GM18520 (cell line): ENCODE results near the gene EXOSC5.
"Not testable (repeated sequence)": the region's sequence is repeated elsewhere in the genome, so short reads cannot be mapped to it uniquely, and the experiment has no call there.

Experiments
- ATAC-seq: cut with Tn5 transposase; IDR thresholded peaks from one replicate; pipeline ENCODE4 v1.9.1; 2021; ENCODE audit not compliant: unreplicated experiment

The EXOSC5 gene

DNA sequence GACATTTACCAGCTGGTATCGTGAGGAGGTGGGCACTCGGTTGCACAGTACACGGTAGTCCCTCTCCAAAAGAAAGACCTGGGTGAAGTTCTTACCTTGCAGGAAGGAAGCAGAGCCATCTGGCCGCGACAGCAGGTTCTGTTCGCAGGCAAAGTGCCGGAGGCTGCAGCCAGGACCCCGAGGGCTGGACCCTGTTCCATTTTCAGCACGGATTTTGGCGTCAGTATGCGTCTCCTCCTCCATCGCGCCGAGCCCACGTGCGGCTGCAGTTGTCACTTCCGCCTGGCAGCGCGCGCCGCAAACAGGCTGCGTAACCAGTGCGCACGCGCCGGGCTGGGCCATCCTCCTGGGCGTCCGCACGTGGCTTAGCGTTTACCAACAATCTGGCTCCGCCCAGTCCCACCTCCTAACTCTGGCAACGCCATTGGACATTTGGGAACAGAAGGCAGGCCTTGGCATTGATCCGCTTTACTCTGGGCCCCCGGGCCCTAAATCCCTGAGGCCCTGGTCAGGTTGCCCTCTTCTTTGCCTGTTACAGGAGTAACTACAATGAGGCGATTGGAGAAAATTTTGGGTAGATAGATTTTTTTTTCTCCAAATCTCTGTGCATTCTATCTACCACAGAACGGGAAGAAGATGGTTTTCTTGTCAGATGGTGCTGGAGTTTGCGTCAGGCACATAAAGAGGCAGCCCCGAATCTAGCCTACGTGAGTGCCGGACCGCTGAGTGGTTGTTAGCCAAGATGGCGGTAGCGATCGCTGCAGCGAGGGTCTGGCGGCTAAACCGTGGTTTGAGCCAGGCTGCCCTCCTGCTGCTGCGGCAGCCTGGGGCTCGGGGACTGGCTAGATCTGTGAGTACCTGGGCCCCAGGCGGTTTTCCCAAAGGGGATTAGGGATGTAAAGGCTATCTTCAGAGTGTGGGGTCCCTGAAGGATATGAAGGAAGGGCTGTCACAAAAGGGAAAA is at the start of gene EXOSC5, which contains the start of gene BCKDHA:
Gene EXOSC5 (minus strand): TSS at position 274 of the 964 bp plus-strand sequence. CDS start 31 bp downstream, at position 243.
Gene BCKDHA (plus strand): TSS at position 733 of the 964 bp plus-strand sequence. CDS start 10 bp downstream, at position 743.
- peak; percentile 95 for ATAC-seq

DNA sequence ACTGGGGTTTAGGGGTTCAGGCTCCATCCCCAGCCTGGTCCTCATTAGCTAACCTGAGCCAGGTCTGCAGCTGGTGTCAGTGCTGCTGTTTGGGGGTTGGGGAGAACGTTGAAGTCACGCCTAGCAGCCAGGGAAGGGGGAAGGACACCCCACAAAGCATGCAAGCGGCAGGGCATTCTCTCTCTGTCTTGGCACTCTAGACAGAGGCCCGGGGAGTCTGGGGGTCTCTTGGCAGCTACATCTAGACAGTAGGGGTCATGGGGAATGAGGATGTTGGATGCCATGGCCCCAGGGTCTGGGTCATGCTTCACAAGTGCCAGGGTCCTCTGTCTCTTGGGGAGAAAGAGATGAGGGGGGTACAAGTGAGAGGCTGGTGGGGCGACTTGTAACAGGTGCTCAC is 48.4 kb upstream of the EXOSC5 start:
- ATAC-seq: no peak

DNA sequence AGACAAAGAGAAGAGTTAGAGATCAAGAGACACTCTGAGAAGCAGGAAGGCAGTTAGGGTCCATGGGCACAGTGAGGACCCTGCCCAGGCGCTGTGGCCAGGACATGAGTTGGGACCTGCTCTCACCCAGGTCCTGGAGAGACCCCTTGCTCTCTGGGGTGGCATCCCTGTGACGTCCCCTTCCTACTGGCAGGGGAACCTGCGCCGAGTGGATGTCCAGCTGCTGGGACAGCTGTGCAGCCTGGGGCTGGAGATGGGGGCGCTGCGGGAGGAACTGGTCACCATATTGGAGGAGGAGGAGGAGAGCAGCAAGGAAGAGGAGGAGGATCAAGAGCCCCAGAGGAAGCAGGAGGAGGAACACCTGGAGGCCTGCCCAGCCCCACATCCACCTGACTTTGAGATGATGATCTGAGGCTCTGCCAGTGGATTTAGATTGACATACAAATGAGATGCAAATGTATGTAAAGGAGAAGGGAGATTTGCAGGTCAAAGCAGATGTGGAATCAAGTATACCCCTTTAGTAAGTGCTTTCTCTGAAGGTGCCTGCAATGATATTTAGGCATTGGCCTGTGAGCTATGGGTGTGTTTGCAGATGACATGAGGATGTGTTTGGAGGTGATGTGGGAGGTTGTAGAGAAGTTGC is 46.8 kb upstream of the EXOSC5 start:
- no peak for ATAC-seq

DNA sequence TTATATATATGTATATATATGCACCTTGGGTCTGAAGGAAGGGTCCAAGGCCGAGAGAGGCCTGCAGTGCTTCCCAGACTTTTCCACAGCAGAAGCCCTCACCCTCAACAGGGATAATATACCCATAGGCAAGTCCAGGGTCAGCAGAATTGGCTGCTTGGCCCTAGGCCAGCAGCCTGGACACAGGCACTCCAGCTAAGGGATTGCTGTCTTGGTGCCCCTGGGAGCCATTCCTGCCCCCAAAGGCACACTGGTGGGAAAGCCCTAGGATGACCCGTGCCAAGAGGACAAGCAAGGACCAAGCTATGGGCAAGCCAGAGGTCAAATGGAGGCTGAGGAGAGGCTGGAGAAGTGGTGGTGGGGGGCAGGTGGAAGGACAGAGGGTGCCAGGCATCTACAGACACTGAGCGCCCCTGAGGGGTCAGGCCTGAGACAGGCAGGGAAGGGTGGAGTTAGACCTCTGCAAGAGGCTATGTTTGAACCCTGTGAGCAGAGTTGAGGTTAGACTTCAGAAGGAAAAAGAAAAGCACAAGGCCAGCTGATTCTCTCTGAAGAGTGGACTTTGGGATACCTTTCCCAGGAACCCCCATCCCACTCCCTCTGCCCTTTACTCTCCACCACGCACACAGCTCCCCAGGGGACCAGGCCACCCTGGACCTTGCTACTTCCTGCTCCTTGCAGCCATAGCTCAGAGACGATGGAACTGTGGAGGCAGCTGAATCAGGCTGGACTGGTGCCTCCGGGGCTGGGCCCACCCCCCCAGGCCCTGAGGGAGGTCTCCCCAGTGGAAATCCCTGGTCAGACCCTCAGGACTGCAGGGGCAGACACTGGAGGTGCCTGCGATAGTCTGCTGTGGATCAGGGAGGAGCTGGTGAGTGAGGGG is 45.6 kb upstream of the EXOSC5 start, which contains the start of gene ERICH4:
Gene ERICH4 (plus strand): TSS at position 684 of the 883 bp plus-strand sequence. CDS start 14 bp downstream, at position 698.
- ATAC-seq: no peak

DNA sequence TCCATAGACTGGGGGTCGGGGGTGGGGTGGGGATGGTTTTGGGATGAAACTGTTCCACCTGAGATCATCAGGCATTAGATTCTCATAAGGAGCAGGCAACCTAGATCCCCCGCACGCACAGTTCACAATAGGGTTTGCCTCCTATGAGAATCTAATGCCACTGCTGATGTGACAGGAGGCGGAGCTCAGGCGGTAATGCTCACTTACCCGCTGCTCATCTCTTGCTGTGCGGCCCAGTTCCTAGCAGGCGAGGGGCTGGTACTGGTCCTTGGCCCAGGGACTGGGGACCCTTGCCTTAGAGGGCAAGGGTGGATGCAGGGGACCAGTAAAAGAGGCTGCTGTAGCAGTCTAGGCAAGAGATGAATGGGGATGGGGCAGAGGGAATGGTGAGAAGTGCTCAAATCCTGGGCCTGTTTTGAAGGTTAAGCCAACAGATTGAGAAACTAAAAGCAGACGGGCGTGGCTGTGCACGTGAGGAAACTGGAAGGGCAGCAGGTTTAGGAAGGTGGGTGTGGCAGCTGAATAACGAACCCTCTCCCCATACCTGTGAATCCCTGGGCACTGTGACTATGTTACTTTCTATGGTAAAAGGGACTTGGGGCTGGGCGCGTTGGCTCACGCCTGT is 44.3 kb upstream of the EXOSC5 start:
- ATAC-seq: no peak

DNA sequence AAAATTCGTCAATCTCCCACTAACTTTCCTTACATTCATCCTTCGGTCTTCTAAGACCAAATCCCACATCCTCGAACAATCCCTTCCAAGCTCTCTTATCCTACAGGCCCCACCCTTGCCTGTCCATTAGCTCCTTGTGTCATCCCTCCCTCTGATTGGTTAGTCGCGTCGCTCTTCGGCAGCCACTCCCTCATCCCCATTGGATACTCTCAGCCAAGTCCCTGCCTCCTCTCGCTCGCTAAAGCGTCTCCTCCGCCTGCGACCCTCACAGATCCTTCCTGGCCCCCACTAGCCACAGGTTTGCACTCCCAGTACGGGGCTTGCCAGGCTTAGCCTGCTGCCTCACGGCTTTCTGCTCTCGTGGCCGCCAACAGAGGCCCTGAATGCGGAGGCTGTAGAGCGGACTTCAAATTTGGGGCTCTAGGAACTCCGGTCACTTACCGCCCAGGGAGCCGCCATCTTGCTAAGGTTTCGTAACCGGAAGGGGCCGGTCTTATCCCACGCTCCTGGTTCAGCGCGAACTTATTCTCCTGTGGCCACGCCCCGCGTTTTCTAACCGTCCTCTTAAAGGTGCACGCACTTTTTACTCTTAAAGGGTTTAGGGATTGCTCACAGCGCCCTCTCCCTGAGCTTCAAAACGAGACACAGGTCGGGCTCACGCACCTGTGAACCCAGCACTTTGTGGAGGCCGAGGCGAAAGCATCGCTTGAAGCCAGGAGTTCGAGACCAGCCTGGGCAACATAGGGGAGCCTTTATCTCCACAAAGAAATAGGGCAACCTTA is 42.5 kb upstream of the EXOSC5 start, which contains the start of gene DMAC2:
Gene DMAC2 (minus strand): TSS at position 472 of the 782 bp plus-strand sequence. CDS start 13 bp downstream, at position 459.
- peak; percentile 84 for ATAC-seq

DNA sequence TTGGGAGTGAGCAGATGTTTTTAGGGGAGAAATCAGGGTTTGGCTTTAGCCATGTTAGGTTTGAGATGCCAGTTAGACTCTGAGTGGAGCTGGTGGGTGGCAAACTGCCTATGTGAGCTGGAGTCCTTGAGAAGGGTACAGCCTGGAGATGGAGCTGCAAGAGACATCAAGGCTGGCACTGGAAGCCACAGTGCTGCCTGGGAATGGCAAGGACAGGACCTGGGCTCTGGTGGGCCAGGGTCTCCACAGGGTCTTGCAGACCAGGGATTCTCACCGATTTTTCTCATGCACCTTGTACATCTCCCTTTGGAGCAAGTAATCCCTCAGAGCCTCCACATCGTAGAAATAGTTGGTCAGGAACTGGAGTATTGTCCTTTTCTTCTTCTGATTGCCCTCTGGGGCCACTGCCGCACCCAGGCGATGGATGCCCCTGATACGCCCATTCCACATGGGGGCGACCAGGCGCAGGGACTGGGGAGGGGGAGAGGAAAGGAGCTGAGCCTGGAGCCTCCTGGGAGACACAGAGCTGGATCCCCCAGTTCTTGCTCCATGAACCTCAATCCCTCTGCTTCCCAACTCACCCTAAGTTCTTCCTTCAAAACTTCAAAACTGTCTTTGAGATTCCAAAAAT is 40.9 kb upstream of the EXOSC5 start:
- no peak for ATAC-seq

DNA sequence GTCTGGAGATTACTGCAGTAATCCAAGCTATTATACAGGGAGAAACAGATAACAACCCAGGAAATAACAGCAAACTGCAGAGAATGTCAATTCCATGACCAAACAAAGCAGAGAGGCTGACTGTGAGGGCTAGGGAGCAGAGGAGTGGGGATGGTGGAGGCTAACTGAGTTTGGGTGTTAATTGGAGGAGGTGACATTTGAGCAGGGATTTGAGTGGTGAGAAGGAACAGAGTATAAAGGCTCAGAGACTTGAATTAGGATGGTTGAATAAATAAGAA is 39.5 kb upstream of the EXOSC5 start:
- ATAC-seq: no peak

DNA sequence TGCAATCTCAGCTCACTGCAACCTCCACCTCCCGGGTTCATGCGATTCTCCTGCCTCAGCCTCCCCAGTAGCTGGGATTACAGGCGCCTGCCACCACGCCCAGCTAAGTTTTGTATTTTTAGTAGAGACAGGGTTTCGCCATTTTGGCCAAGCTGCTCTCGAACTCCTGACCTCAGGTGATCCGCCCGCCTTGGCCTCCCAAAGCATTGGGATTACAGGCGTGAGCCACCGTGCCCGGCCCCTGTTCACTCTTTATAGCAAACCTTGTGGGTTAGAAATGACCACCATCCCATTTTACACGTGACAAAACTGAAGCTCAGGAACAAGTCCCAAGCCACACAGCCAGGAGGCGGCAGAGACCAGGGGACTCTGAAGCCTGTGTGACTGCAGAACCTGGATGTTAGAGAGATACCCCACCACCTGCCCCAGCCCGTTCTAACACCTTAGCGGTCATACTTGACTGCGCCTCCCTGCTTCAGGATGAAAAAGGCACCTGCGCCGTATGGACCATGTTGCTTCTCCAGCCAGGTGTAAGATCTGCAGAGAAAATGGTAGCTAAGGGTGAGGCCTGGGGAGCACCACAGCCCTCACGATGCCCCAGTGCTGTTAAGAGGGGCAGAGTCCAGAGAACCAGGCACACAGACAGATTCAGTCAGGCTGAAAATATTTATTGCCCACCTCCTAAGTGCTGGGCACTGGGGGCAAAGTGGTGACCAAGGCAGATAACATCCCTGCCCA is 38.9 kb upstream of the EXOSC5 start:
- no peak for ATAC-seq

DNA sequence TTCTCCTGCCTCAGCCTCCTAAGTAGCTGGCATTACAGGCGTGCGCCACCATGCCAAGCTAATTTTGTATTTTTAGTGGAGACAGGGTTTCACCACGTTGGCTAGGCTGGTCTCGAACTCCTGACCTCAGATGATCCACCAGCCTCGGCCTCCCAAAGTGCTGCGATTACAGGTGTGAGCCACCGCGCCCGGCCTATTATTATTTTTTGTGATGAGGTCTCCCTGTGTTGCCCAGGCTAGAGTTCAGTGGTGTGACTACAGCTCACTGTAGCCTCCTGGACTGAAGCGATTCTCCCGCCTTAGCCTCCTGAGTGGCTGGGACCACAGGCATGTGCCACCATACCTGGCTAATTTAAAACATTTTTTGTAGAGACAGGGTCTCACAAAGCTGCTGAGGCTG is 38.2 kb upstream of the EXOSC5 start:
- ATAC-seq: not testable (repeated sequence)

DNA sequence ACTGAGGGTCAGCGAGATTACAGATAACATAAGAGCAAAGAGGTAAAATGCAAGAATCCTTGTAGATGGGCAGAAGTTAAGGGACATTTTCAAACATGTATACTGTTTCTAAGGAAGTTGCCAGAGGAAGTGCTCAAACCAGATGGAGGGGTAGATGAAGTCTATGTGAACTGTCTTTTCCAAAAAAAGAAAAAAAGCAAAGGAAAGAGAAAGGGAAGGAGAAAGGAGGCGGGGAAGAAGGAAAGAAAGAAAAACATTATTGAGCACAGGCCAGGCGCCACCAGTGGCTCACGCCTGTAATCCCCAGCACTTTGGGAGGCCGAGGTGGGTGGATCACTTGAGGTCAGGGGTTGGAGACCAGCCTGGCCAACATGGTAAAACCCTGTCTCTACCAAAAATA is 37.3 kb upstream of the EXOSC5 start:
- ATAC-seq: no peak

DNA sequence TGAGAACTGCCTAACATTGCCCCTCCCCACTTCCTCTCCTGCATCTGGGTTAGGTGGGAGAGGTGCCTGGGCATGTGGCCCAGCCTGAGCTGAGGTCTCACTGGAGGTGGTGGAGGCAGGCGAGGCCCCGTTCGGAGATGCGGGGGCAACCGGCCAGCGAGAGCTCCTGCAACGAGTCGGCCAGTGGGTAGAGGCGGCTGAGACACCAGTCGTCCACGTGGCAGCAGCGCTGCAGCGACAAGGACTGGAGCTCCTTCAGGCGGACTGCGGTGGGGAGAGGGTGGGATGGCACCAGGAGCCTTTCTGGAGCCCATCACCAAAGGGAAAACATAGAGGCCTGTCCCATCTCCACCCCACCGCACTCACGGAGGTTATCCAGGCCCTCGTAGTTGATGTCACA is 36.0 kb upstream of the EXOSC5 start:
- no peak for ATAC-seq

DNA sequence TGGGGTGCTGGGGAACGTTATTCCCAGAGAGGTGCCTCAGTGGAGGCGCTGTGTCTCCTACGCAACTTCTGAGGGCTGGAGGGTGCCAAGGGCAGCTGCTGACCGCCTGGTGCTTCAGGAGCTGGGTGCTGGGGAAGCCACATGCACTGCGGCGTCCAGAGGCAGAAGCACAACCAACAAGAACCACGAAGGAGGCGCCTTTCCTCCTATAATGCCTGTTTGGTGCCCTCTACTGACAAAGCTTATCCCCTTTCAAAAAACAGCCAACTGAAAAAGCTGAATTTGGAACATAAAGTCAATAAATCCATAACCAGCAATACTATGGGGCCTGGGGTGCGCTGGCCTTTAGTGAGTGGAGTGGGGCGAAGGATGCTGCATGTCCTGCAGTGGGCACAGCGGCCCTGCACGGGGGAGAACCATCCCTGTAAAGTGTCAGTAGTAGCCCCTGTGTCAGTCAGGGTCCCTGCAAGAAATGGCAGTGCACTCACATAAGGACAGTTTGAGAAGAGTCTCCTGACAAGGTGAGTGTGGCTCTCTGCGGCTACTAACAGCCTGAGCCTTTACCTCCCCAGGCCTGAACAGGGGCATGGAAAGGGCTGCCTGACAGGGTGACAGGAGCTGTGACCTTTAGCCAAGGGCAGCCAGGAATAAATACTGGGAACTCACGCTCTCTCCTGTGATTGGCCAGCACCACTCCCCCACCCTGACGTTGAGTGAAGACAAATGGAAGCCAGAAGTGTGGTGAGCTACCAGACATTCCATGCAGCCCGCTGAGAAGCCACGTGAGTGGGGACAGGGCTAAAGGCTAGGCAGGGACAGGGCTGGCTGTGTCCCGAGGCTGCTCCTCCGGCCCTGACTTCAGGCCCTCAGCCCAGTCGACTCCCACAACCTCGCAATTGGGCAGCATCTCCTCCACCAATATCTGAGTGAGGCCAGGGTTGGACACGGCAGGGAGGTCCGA is 34.5 kb upstream of the EXOSC5 start:
- ATAC-seq: no peak

DNA sequence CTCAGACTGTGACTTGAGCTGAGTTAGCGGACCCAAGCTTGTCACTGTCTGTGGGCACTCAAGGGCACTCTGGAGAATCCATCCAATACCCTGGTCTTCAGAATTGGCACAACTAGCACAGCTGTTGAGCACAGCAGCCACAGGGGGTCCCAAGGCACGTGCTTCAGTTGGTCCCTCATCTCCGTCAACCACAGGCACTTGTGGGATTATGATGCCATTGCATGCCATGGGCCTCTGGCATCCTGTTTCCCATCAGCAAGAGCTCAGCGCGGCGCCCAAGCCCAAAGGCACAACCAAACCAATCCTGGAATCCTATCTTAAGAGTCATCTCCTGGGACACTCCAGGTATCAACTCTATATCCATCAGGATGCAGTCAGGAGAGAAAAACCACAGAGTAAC is 33.8 kb upstream of the EXOSC5 start:
- no peak for ATAC-seq

DNA sequence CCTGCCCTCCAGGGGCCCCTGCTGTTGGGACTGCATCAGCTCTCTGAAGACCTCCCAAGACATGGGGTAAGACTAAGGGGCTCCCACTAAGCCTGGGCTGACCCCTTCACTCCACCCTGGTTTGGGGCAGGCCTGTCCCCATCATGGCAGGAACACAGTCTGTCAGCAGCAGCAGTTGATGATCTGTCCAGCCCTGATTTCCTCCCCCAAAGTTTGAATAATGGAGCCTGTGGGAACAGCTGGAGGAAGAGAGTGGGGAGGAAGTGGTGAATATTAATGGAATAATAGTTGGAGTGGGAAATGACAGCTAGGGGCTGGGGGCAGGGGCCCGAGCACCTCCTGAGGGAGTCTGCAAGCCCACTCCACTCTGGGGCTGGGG is 31.3 kb upstream of the EXOSC5 start:
- ATAC-seq: no peak

DNA sequence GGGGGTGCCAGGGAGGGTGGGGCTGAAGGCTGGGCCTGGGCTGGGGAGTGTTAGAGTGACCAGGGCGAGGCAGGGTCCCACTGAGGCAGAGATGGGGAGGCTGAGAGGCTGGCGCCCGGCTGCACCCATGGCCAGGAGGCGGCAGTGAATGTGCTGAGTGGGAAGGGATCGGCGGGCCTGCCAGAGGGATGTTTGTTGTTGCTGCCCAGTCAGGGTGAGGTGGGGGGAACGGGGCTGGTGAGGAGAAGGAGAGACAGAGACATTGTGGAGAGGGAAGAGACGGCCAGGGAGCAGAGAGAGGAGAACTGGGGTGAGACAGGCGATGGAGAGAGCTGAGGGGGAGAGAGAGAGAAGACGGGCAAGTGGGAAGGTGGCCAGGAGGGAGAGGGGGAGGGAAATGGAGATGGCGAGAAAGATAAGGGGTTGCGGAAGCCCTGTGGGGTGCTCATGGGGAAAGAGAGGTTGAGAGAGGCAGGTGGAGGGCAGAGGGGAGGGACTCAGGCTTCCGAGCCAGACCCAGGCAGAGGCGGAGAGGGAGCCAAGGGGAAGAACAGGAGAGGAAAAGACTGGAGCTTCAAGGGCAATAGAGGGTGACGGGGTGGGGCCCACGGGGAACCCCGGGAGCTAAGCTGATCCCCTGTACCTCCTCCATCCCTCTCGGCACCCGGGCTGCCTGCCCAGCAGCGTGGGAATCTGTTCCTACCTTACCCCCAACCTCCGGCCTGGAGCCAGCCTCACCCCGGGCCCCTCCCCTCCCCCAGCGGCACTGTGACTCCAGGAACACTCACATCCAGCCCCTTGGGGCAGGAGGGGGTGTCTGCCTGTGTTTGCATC is 30.7 kb upstream of the EXOSC5 start:
- no peak for ATAC-seq
